Measurements from ENCODE around the gene APEX2.
"Not testable (repeated sequence)": the region's sequence is repeated elsewhere in the genome, so short reads cannot be mapped to it uniquely, and the experiment has no call there.

APEX2 gene

GRCh38 chrX:55011294-55011693 lies 11.1 kb downstream of the APEX2 start:
- DNase-seq, result peak; percentile 43

GRCh38 chrX:55014897-55015299 lies 14.7 kb downstream of the APEX2 start:
- DNase-seq, result peak; percentile 93

- DNase-seq, result no peak
Observed at GRCh38 chrX:55026143-55026542, 26.0 kb downstream of the APEX2 start.

GRCh38 chrX:55026840-55027239 lies 26.7 kb downstream of the APEX2 start:
- no peak for DNase-seq

DNA sequence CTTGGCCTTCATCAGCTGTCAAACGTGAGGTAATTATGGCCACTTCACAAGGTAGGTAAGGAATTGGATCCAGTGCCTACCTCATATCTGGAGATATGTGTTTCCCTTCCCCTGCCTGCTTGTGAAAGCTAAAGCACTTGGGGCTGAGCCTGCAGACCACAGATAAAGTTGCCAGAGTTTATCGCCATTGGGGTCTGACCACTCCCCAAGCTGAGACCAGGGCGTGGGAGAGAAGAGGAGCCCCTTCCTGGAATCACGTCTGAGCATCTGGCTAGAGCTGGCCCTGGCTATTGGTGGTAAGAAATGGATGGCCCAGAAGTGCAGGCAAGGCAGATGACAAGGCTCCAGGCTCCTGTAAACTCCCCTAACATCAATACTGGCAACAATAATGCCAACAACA lies 27.9 kb downstream of the APEX2 start:
- DNase-seq, result peak; percentile 94

DNA sequence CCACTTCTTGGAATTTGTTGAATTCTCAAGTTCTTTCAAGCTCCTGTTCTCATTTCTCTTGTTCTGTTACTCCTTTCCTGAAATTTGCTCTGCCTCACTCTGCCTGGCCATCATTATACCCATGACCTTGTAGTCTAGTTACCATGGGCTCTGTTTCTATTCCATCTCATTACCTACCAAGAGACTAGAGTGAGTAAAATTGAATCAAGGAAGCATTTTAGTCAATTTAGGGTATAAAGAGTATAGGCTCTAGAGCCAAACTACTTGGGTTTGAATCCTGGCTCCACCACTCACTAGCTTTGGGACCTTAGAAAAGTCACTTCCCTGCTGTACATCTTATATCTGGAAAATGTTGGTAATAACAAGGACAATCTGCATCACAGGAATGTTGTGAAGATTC lies 28.4 kb downstream of the APEX2 start:
- peak; percentile 39 for DNase-seq

DNA sequence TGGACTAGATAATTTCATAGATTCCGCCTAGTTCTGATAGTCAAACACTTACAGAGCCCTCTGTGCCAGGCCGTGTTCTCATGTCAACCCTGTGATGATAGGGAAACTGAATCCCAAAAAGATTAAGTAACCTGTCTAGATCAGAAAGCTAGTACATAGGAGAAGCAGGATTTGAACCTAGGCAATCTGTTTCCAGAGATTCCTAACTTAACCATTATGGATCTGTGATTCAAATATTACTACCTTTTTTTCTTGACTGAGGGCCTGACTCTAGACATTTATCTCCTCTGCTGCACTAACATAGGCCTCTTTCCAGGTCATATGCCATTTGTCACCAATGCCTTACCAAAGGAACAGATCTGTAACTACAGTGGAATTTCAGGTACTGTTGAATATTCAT lies 29.1 kb downstream of the APEX2 start:
- DNase-seq, result no peak

DNA sequence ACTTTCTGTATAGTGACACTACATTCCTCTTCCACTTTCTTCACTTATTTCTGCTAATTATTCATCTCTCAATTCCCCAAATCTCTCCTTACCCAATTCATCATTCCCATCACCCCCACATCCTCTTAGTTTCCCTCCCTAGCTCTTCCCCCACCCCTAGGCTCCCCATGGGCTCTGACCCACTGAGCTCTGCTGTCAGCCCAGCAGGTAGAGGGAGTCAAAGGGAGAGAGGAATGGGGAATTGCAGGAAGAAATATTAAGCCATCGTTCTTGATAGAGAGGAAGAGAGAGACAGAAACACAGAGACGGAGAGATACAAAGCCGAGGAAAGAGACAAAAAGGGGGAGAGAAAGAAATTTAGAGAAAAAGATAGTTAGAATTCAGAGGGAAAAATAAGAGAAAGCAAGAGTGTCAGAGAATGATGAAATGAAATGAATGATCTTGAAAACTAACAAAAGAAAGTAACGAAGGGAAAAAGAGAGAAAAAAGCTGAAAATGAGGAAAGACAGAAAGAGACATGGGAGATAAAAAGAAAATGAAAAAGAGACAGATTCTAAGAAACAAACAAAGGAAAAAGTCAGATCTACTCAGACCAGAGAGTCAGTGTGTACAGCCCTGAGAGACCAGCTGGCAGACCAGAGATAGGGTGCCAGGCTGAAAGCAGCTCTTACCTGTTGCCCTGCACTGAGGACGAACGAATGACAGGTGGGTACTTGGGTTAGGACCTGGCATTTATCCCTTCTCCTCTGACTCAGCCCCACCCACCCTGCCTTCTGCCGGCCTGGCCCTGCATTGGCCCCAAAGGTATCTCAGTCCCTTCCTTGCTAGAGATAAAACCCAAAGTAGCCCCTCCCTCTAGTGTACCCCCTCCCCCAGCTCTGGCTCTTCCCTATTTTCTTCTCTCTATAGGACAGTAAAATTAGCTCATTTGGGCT lies 30.4 kb downstream of the APEX2 start, which contains the start of gene ALAS2:
Gene ALAS2 (minus strand): TSS at position 707 of the 935 bp plus-strand sequence. CDS start 4,977 bp downstream, outside the sequence.
- DNase-seq, result peak; percentile 68

- no peak for DNase-seq
Observed at GRCh38 chrX:55033429-55033828, 33.3 kb downstream of the APEX2 start.

DNA sequence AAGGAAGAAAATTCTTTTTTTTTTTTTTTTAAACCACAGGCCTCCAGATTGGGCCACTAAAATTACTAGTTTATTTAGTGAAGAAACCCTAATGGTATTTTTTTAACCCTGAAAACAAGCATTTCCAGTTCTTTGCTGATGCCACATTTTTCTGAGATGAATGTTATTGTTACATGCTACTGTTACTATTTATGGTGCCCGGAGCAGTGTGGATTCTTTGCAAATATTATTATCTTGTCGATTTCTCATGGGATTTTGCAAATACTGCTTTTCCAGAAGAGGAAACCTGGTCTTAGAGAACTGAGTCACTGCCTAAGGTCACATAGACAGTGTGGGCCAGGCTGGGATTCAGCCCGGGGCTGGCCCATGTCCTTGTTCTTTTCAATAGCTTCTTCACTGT lies 39.3 kb downstream of the APEX2 start:
- DNase-seq, result no peak

- no peak for DNase-seq
Observed at GRCh38 chrX:55041514-55041913, 41.4 kb downstream of the APEX2 start.

- not testable (repeated sequence) for DNase-seq
Observed at GRCh38 chrX:55050599-55050998, 50.4 kb downstream of the APEX2 start.

DNA sequence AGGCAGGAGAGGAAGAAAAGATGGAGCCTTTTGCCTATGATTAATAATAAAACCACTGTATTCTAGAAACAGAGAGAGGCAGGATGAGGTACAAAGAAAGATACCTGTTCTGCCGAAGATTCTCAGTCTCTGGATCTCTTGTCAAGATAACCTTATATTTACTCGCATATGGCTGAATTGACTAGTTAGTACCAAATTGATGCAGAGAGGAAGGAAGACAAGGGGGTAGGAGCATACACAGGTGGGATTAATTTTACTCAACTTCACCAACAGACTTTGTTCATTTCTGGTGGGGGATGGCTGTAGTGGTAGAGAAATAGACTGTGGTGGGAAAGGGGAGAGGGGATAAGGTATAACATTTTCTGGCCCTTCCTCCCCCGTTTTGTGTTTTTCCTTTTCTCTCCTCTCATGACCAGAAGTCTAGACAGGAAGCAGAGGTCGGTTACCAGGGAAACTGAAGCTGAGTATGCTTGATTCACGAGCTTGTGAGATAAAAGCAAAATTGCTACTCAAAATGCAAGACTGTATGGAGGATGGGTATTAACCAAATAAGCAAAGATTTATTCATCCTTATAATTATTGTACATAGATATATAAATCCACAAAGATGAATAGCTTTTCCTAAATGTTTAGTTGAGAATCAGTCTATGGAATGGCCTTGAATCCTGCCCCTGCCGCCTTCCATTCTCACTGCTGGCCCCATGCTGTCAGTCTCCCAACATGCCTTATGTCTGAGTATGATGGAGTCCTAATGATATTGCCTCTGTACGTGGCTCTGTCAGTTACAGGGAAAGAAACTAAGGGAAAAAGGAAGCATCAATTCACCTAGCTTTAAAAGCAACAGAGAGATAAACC lies 56.9 kb downstream of the APEX2 start:
- DNase-seq, result peak; percentile 58

- peak; percentile 72 for DNase-seq
Observed at GRCh38 chrX:55057675-55058249, 57.6 kb downstream of the APEX2 start.

Measured in OCI-M1 (cell line).